GM19239 (cell line): ENCODE results near the gene CBFB.

ENCODE experiments used
- DNase-seq: peaks from one replicate; pipeline ENCODE4 v3.0.0; 2011; ENCODE audit warnings: low spot score; ENCODE audit not compliant: insufficient read length
- FAIRE-seq: peaks from 2 replicates; lab custom pipeline; 2011; peaks lifted over from hg19 to GRCh38; lab: Jason Lieb, UNC

The CBFB gene

DNA sequence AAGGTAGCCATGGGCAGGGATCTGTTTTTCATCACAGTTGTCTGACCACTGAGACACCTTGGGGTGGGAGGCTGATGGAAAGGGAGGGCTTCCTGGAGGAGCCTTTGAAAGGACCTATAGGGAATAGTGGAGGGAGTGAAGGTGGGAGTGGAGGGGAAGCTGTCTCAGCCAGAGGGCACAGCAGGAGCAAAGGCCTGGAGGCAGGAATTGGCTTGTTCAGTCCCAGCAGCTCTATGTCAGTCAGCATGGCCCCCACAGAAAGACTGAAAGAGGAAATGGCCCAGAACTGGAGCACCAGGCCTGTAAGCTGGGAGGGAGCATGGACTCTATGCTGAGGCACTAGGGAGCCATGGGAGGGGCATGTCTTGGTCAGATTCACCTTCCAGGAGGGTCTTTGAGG is 12.8 kb upstream of the CBFB start:
- FAIRE-seq (no peak), DNase-seq (no peak)

DNA sequence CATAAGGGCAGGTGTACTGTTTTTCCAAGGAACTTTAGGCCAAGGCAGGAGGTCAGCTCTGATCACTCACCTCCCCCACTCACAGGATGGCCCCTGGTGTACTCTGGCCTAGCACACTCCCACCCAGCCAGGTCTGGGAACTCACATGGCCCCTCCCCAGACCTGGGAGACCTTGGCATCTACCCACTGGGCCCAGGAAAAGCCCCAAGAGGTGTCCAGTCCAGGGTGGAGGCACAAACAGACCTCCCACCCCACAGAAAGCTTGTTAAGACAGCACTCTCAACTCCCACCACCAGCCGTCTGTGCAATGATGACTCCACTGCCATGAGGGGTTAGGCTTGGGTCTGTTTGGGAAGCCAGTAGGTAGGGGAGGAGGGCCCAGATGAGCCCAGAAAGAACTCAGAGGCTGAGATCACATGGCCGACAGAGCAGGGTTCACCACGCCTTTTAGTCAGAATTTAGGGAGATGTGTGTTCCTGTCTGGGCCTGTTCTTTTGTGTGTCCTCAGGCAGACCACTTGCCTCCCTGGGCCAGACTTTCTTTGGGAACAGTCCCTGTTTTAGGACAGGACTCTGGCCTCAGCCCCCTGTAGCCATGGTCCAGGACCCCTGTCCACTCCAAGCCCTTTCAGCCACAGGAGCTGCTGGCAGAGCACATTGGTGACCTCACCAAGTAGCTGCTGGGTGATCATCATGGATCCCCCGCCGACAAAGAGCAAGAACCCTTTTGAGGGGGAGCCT is 12.1 kb upstream of the CBFB start:
- no peak for DNase-seq
- FAIRE-seq: no peak

DNA sequence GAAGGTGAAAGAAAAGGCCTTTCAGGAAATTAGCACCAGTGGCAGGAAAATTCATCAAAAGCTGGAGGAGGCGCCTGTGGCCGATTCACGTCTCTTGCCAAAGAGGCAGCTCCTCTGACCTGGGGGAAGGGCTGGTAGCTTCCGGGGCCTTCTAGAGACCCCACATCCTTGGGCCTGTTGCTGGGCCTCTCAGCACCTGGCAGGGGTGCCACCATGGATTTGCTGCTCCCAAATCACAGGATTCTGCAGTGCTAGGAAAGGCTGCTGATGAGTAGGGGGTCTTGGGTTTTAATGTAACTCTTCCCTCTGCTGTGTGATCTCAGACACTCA is 11.6 kb upstream of the CBFB start:
- DNase-seq (no peak), FAIRE-seq (no peak)

DNA sequence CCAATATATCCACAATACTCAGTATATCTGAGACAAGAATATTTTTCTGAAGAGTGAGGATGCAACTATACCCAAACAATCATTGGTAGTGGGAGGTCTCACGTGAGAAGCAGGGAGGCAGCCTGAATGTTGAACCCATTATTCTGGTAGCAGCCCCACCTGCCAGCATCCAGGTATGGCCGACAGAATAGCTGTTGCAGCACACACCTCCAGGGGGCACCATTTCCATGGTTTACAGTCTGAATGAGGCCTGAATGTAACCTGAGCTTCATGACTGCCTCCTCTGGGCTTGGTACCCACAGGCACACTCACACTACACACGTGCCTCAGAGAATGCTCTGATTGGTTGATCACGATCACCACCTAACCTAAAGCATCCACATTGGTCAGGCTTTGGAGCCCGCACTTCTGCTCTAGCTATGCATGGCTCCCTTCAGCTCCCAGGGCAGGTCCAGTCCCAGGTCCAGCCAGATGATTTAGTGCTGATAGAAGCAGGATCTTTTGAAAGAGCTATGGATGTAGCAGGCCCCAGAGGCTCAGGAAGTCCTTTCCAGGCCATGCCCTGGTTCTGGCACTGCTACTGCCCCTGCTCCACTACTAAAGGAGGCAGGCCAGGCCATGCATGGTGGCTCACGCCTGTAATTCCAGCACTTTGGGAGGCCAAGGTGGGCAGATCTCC is 11.0 kb upstream of the CBFB start:
- DNase-seq (peak; percentile 81), FAIRE-seq (peak; percentile 99)

DNA sequence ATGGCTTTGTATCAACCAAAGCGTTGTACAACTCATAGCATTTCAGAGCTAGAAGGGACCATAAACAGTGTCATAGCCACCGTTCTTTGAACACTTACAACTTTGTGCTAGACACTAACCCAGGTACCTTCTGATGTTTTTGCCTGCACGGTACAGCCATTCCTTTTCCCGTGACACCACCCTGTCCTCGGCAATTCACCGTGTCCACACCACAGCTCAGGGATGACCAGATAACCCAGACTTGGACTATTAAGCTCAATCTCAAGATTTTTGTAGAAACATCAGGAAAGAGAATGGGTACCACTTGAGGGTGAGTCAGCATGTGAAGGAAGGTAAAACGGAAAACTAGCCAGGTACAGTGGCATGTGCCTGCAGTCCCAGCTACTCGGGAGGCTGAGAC is 9.8 kb upstream of the CBFB start:
- no peak for DNase-seq
- no peak for FAIRE-seq

DNA sequence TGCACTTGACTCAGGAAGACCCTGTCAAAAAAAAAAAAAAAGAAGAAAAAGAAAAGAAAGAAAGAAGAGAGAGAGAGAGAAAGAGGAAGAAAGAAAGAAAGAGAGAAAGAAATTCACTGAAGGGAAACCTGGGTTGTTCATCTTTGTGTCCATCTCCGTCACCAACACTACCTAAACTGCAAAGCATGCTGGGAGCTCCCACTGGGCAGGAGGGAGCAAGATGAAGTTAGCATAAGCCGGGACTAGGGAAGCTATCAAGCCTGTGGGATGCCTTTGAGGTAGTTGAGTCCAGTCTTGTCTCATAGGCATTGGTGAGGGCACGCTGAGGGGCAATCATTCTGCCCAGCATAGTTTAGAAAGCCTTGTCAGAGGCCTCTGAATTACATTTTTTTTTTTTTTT is 7.6 kb upstream of the CBFB start:
- peak; percentile 8 for FAIRE-seq
- no peak for DNase-seq

DNA sequence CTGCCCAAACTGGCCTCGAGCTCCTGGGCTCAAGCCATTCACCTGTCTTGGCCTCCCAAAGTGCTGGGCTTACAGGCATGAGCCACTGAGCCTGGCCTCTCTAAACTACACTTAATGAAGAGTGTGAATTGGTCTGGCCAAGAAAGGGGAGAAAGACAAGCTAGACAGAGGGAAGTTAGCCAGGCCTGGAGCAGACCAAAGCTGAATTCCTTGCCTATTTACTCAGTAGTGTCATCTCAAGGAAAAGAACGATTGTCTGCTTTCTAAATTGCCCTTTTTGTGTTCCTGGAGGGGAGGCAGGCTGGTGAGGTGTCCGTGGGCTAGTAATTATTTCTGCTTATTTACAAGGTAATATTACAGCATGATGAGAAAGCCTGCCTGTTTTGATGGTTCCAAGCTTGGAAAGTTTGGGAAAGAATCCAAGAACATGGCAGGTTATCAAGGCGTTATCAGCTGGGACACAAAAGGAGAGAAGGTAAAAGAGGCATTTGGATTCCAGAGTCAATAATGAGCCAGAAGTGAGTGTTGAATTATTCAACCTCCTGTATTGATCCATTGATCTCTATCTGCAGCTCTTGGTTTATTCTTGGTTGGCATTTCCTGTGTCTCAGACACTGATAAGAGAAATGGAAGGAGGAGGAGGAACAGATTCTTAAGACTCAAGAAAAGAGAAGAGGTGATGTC is 6.3 kb upstream of the CBFB start:
- FAIRE-seq: no peak

DNA sequence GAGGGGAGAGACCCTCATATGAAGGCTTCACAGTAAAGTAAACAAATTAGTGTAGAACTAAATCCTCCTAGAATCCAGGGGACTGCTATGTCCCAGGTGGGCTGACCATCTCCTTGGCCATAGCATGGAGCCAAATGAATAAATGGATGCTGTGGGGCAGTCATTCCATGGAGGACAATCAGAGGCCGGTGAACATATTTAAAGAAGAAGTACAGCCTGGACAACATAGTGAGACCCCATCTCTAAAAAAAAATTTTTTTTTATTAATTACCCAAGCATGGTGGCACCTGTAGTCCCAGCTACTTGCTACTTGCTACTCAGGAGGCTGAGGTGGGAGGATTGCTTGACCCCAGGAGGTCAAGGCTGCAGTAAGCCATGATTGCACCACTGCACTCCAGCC is 5.3 kb upstream of the CBFB start:
- FAIRE-seq: no peak
- DNase-seq: no peak

More for the DNA sequence above, 6.3 kb upstream of the CBFB start:
- no peak for DNase-seq

DNA sequence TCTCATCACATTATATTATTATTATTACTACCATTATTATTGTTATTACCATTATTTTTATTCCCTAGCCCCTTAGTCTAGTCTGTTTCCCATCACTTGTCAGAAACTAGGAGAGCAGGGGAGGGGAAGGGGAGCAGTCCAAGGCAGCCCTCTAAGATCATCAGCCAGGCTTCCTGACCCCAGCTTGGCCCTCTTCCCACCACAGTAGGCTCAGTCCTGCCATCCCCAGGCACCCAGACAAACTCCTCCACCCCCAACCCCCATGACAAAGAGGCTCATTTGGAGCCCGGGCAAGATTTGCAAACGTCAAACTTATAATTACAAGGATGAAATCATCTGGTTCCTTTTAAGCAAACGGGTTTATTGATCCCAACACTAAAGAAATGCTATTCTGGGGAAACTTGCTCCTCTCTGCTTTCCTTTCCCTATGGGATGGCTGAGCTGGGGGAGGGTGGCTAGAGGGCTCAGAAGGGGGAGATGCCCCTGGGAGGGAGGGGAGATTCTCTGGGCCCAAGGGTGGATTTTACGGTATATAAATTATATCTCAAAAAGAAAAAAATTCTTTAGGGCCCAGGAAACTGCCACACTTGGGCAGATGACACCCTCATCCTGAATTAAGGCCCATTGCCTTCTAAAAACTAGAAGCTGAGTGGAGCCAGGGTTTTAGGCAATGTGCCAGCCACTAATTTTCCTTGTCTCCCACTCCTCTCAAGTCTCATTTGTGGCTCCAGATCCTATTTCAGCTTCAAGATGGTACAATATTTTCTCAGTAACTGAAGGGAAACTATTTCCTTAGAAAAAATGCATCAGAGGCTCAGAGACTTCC is 4.4 kb upstream of the CBFB start:
- FAIRE-seq: no peak
- DNase-seq: no peak

DNA sequence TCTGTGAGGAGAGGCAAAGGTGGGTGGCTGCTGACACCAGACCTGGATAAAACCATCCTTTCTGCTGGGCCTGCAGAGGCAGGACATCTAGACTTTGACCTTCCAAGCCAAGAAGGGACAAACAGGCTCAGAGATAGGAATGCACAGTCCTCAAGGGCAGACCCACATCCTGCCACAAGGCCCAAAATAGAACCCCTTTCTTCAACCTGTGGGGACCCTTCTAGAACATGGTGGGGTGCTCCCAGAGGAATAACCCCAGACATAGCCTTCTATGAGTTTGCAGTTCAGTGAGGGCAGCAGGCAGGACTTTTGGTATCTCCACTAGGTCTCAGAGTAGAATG is 3.8 kb upstream of the CBFB start:
- DNase-seq: no peak
- no peak for FAIRE-seq

DNA sequence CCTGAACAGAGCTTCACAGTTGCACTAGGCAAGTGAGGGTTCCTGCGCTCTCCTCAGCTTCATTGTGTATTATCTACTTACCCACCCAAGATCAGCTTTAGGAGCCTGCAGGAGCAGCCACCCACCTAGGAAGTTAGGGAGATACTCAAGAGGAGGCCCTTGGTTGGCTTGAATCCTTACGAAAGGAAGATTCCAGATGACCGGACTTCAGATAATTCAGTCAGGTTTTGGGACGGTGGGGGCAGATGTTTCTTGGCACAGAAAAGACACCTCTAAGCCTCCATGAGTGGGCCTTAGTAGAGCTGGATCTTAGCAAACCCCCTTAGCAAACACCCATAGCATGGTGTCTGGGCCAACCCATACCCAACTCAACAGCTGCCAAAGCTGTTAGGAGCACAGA is 2.4 kb upstream of the CBFB start:
- no peak for FAIRE-seq
- no peak for DNase-seq

DNA sequence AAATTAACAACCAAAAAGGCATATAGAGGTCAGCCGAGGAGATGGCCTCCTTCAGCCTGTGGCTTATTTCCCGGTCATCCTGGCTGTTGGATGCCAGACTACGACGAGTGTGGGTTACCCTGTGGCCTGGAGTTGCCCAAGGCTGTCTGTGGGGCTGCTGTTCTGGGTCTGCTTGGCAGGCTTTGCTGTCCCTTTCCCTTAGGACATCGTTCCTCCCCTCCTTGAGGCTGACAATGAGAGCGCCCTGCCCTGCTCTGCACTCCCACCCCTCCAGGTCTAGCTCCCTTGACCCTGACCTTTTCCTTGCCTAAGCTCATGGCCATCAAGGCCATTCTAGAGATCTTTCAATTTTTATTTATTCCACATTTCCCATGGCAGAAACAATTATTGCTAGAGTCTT is 1.9 kb upstream of the CBFB start:
- no peak for DNase-seq
- no peak for FAIRE-seq

DNA sequence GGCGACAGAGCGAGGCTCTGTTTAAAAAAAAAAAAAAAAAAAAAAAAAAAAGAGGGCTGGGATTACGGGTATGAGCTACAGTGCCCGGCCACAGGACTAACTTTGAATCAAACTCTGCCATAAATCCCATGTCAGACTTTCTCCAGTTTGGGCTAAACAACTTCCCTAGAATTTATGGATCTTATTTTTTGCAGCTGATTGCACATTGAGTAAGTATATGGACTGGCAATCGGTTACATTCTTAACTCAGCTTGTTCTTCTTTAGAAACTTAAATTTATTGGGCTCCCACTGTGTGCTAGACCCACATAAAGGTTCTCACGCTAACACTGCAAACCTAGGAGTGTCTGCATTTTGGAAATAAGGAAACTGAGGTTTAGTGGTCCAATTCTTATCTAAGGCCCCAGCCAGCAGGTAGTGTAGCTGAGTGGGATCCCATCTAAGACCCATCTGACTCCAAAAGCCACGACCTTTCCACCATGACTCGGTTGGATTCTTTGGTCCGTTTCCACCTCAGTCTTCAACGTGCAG is 718 bp upstream of the CBFB start:
- FAIRE-seq (peak; percentile 69), DNase-seq (no peak)

DNA sequence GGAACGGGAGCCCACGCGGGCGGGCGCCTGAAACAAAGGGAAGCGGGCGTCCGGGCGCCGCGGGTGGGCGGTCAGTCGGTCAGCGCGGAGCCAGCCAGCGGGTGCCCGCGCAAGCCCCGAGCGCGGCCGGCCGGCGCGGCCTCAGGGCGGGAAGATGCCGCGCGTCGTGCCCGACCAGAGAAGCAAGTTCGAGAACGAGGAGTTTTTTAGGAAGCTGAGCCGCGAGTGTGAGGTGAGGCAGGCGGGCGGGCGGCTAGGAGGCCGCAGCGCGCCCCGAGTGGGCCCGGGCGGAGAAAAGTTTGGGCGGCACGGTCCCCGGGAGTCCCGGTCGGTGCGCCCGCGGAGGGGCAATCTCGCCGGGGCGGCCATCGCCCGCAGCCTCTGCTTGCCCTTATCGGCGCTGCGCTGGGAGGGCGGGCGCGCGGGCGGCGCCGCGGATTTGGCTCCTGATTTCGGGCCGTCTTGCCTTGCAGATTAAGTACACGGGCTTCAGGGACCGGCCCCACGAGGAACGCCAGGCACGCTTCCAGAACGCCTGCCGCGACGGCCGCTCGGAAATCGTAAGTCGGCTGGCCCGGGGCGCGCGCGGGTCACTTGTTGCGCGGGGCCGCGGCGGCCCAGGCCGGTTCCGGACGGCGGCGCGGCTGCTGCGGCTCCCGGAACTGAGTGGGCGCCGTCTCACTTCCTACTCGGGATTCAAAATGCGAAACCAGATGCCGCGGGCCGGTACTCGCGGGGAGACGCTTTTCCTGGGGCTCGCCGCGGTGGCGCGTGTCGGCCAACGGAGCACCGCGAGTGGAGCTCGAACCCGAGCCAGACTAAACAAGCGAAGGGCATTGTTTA is 526 bp downstream of the CBFB start:
- peak; percentile 21 for FAIRE-seq
- DNase-seq: peak; percentile 50

DNA sequence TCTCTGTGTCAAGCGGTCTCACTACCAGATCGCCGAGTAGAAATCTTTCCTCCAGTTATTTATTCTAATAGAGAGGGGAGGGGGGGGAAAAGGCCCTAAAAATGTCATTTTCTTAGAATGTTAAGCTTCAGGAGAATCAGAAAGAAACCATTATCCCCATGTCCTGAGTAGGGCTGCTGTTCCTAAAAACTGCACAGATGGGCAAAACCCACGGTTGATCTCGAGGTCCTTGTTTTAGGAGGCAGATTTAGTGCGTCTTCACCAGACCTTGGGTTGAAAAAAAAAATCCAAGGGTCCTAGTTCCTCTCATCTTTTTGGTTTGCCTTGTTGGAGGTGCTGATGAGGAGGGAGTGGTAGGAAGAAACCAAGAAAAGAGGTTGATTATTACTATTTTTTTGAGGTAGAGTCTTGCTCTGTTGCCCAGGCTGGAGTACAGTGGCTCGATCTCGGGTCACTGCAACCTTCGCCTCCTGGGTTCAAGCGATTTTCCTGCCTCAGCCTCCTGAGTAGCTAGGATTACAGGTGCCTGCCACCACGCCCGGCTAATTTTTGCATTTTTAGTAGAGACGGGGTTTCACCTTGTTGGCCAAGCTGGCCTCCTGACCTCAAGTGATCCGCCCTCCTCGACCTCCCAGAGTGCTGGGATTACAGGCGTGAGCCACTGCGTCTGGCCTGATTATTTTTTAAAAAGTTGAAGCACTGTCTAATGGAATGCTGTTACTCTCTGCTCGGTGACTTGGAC is 1.4 kb downstream of the CBFB start:
- DNase-seq: no peak
- FAIRE-seq: peak; percentile 35

DNA sequence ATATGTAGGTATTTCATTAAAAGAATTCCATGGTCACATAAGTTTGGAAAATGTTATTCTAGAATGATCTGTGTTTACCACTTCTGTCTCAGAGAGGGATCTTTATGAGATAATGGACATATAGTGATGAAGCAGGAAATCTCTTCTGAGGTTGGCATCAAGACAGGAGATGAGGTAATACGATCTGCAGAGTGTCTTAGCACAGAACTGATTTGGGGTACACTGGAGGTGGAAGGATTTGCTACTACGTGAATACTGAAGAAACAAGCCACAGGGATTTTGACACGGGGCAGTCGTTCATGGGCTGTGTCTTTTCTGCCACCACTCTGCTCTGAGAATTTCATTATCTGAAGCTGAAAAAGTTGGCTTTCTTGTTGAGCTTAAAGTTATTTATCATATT is 5.5 kb downstream of the CBFB start:
- no peak for DNase-seq
- FAIRE-seq: no peak

DNA sequence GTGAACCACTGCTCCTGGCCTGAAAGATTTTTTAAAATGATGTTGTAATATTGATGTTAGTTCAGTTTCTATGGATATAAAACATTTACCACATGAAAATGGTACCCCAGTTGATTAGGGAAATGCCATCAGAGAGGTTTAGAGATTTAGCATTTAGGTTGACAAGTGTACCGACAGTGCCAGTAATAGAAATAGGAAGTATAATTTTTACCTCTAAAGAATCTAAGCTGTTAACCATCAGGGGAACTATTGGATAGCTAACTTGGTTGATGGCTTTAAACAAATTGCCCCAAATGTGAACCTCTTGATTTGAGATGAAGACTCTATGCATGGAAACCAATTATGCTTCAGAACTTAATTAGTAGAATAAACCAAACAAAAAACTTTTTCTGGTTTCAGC is 6.4 kb downstream of the CBFB start:
- DNase-seq: no peak
- FAIRE-seq: peak; percentile 67

DNA sequence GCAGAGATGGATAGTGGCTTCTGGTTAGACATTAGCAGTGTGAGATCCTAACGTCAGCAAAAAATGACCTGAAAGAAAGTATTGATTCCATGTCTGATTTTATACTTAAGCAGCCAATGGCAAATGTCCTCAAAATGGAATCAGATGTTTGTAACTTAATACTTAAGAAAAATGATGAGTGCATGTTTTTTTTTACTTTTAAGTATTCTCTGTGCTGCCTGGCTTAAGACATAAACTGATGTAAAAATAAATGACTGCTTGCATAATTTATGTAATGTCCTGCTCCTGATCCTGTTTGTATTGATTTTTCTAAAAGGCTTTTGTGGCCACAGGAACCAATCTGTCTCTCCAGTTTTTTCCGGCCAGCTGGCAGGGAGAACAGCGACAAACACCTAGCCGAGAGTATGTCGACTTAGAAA is 7.4 kb downstream of the CBFB start:
- DNase-seq (no peak), FAIRE-seq (no peak)
